Ramos (cell line): ENCODE data around the gene FKBP10.
"Not testable (repeated sequence)": the region's sequence is repeated elsewhere in the genome, so short reads cannot be mapped to it uniquely, and the experiment has no call there.

ENCODE experiments used
- in situ Hi-C: fragments of 300-500 bp; cut with MboI; formaldehyde crosslinking; loops from one replicate; pipeline ENCODE4 v1.14.3; 2022; ENCODE audit warnings: low sequenced_read_pairs; ENCODE audit not compliant: unreplicated experiment

The FKBP10 gene

GRCh38 chr17:41803049-41804020, 9.5 kb upstream of the FKBP10 start:
- in situ Hi-C loops, result loop anchor here (5.0 kb wide), 1 partner anchor 61 kb away; no protein-coding TSS in a partner anchor

- in situ Hi-C loops, result no loop called here
Measured at GRCh38 chr17:41806685-41807445, 5.9 kb upstream of the FKBP10 start.

GRCh38 chr17:41810659-41811548, 1.9 kb upstream of the FKBP10 start:
- in situ Hi-C loops, result no loop called here

- in situ Hi-C loops, result no loop called here
Measured at GRCh38 chr17:41811549-41812380, 1.0 kb upstream of the FKBP10 start, which contains the start of gene P3H4. Gene P3H4 (minus strand): TSS chr17:41811949. CDS start chr17:41811915, 34 bp downstream.

GRCh38 chr17:41813152-41813680, 412 bp downstream of the FKBP10 start:
- in situ Hi-C loops, result no loop called here

GRCh38 chr17:41813699-41814124, 908 bp downstream of the FKBP10 start:
- in situ Hi-C loops, result no loop called here

GRCh38 chr17:41814195-41814594, 1.4 kb downstream of the FKBP10 start:
- in situ Hi-C loops, result no loop called here

GRCh38 chr17:41816637-41817320, 4.0 kb downstream of the FKBP10 start:
- in situ Hi-C loops, result no loop called here

GRCh38 chr17:41818024-41818423, 5.2 kb downstream of the FKBP10 start:
- in situ Hi-C loops, result no loop called here

- in situ Hi-C loops, result no loop called here
Measured at GRCh38 chr17:41821776-41822175, 9.0 kb downstream of the FKBP10 start.

- in situ Hi-C loops, result no loop called here
Measured at GRCh38 chr17:41822216-41823140, 9.7 kb downstream of the FKBP10 start.

- in situ Hi-C loops, result no loop called here
Measured at GRCh38 chr17:41823141-41823524, 10.3 kb downstream of the FKBP10 start.

- in situ Hi-C loops, result no loop called here
Measured at GRCh38 chr17:41823580-41823979, 10.8 kb downstream of the FKBP10 start.

- in situ Hi-C loops, result no loop called here
Measured at GRCh38 chr17:41824086-41824485, 11.3 kb downstream of the FKBP10 start.

GRCh38 chr17:41825175-41825845, 12.5 kb downstream of the FKBP10 start:
- in situ Hi-C loops, result no loop called here

- in situ Hi-C loops, result not testable (repeated sequence)
Measured at GRCh38 chr17:41829961-41830360, 17.2 kb downstream of the FKBP10 start.
